ENCODE data around the gene C9orf43.

Gene C9orf43

GRCh38 chr9:113386571-113387393 is 23.8 kb upstream of the C9orf43 start:
- peak; percentile 84 to 85 for DNase-seq
- Histone ChIP-seq H4K91ac (ENCODE audit: low read depth, low read length) (no peak overlapping the region), H3K27ac (ENCODE audit: low read depth, low read length) (peak overlapping the region; percentile 54), H3K79me2 (ENCODE audit: control insufficient read depth, insufficient read depth, low read length, poor library complexity) (no peaks in the 10 kb centered on the region), H3K4me3 (ENCODE audit: low read depth, low read length) (no peak overlapping the region), H3K4me2 (ENCODE audit: low read length) (no peak overlapping the region), H2BK5ac (ENCODE audit: low read depth, low read length, poor library complexity) (no peak overlapping the region), H2AK5ac (ENCODE audit: low read length) (no peak overlapping the region), H3K27me3 (ENCODE audit: insufficient read depth, low read length) (no peaks in the 10 kb centered on the region), H3K9ac (ENCODE audit: low read length) (no peak overlapping the region), H2BK120ac (ENCODE audit: insufficient read depth, low read length, poor library complexity) (no peak overlapping the region), H3K79me1 (ENCODE audit: low read length) (peaks cover 4% of the 10 kb centered on the region), H3K4me1 (ENCODE audit: control insufficient read depth in 1 of 2, insufficient read depth in 2 of 2, low read length in 2 of 2) (peaks cover 4 to 12% of the 10 kb centered on the region in 2 experiments), H3K23ac (ENCODE audit: low read length) (no peak overlapping the region), H4K12ac (ENCODE audit: low read depth, low read length) (no peak overlapping the region), H3K36me3 (ENCODE audit: control insufficient read depth in 1 of 2, insufficient read depth in 2 of 2, low read length in 2 of 2) (peaks cover 34 to 37% of the 10 kb centered on the region in 2 experiments), H3K9me3 (ENCODE audit: insufficient read depth, low read depth, low read length) (peaks cover 7% of the 10 kb centered on the region), H2AFZ (ENCODE audit: insufficient read depth, low read length, poor library complexity) (no peak overlapping the region), H4K8ac (ENCODE audit: low read depth, low read length) (no peak overlapping the region), H3K18ac (ENCODE audit: low read length) (no peak overlapping the region), H2BK12ac (ENCODE audit: low read length) (no peak overlapping the region), H3K4ac (ENCODE audit: low read depth, low read length) (no peak overlapping the region), H3K14ac (ENCODE audit: low read length) (no peak overlapping the region)
- no CpG with 5 or more reads among the region's 4 CpGs for WGBS (ENCODE audit: extremely low coverage, insufficient coverage, insufficient read length)

GRCh38 chr9:113387560-113388230 is 22.9 kb upstream of the C9orf43 start:
- H3K9me3 ChIP-seq (ENCODE audit: insufficient read depth, low read depth, low read length), result peaks cover 7% of the 10 kb centered on the region
- no peaks in the 10 kb centered on the region for H3K79me2 ChIP-seq (ENCODE audit: control insufficient read depth, insufficient read depth, low read length, poor library complexity)
- H3K14ac ChIP-seq (ENCODE audit: low read length), result no peak overlapping the region
- H4K12ac ChIP-seq (ENCODE audit: low read depth, low read length), result no peak overlapping the region
- H3K36me3 ChIP-seq (ENCODE audit: control insufficient read depth in 1 of 2, insufficient read depth in 2 of 2, low read length in 2 of 2), result peaks cover 38 to 41% of the 10 kb centered on the region in 2 experiments
- H3K4me2 ChIP-seq (ENCODE audit: low read length), result no peak overlapping the region
- no peak overlapping the region for H3K4me3 ChIP-seq (ENCODE audit: low read depth, low read length)
- no peak overlapping the region for H3K9ac ChIP-seq (ENCODE audit: low read length)
- whole genome bisulfite sequencing (ENCODE audit: extremely low coverage, insufficient coverage, insufficient read length), result no CpG with 5 or more reads among the region's 9 CpGs
- H3K23ac ChIP-seq (ENCODE audit: low read length), result no peak overlapping the region
- H3K27ac ChIP-seq (ENCODE audit: low read depth, low read length), result peak overlapping the region; percentile 47
- peaks cover 0 to 9% of the 10 kb centered on the region in 2 experiments for H3K4me1 ChIP-seq (ENCODE audit: control insufficient read depth in 1 of 2, insufficient read depth in 2 of 2, low read length in 2 of 2)
- no peak overlapping the region for H2AK5ac ChIP-seq (ENCODE audit: low read length)
- no peak overlapping the region for H2BK12ac ChIP-seq (ENCODE audit: low read length)
- no peak overlapping the region for H2AFZ ChIP-seq (ENCODE audit: insufficient read depth, low read length, poor library complexity)
- H3K4ac ChIP-seq (ENCODE audit: low read depth, low read length), result no peak overlapping the region
- H2BK120ac ChIP-seq (ENCODE audit: insufficient read depth, low read length, poor library complexity), result no peak overlapping the region
- H3K27me3 ChIP-seq (ENCODE audit: insufficient read depth, low read length), result no peaks in the 10 kb centered on the region
- no peak overlapping the region for H4K91ac ChIP-seq (ENCODE audit: low read depth, low read length)
- H2BK5ac ChIP-seq (ENCODE audit: low read depth, low read length, poor library complexity), result peak overlapping the region; percentile 13
- no peak overlapping the region for H4K8ac ChIP-seq (ENCODE audit: low read depth, low read length)
- no peaks in the 10 kb centered on the region for H3K79me1 ChIP-seq (ENCODE audit: low read length)
- DNase-seq, result no peak
- H3K18ac ChIP-seq (ENCODE audit: low read length), result no peak overlapping the region

DNA sequence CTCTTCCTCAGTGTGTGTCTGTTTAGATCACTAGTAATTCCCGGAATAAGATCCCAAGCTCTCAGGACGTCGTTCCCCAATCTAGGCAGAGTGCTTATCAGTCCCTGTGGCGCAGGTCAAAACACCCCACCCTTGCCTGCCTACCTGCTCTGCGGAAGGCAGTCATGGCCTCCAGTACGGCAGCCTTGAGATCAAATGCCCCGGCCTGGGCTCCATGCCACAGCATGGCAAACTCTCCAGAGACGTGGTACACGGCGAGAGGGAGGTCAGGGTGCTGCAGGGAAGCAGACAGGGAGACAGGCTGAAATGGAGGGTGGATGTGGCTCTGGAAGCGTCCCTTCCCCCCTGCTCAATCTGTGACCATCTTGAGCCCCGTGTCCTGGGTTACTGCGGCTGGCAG is 21.7 kb upstream of the C9orf43 start:
- Histone ChIP-seq H2BK120ac (ENCODE audit: insufficient read depth, low read length, poor library complexity) (no peak overlapping the region), H4K8ac (ENCODE audit: low read depth, low read length) (no peak overlapping the region), H2BK12ac (ENCODE audit: low read length) (no peak overlapping the region), H3K4me1 (ENCODE audit: control insufficient read depth in 1 of 2, insufficient read depth in 2 of 2, low read length in 2 of 2) (peaks cover 0 to 6% of the 10 kb centered on the region in 2 experiments), H2BK5ac (ENCODE audit: low read depth, low read length, poor library complexity) (no peak overlapping the region), H3K4ac (ENCODE audit: low read depth, low read length) (no peak overlapping the region), H2AFZ (ENCODE audit: insufficient read depth, low read length, poor library complexity) (no peak overlapping the region), H3K4me3 (ENCODE audit: low read depth, low read length) (no peak overlapping the region), H3K9ac (ENCODE audit: low read length) (no peak overlapping the region), H4K91ac (ENCODE audit: low read depth, low read length) (no peak overlapping the region), H3K23ac (ENCODE audit: low read length) (no peak overlapping the region), H3K79me1 (ENCODE audit: low read length) (no peaks in the 10 kb centered on the region), H3K36me3 (ENCODE audit: control insufficient read depth in 1 of 2, insufficient read depth in 2 of 2, low read length in 2 of 2) (peaks cover 41 to 47% of the 10 kb centered on the region in 2 experiments), H3K27ac (ENCODE audit: low read depth, low read length) (no peak overlapping the region), H2AK5ac (ENCODE audit: low read length) (no peak overlapping the region), H3K4me2 (ENCODE audit: low read length) (no peak overlapping the region), H3K79me2 (ENCODE audit: control insufficient read depth, insufficient read depth, low read length, poor library complexity) (no peaks in the 10 kb centered on the region), H3K27me3 (ENCODE audit: insufficient read depth, low read length) (no peaks in the 10 kb centered on the region), H3K18ac (ENCODE audit: low read length) (no peak overlapping the region), H3K14ac (ENCODE audit: low read length) (no peak overlapping the region), H4K12ac (ENCODE audit: low read depth, low read length) (no peak overlapping the region), H3K9me3 (ENCODE audit: insufficient read depth, low read depth, low read length) (peaks cover 7% of the 10 kb centered on the region)
- no peak for DNase-seq
- WGBS (ENCODE audit: extremely low coverage, insufficient coverage, insufficient read length), result no CpG with 5 or more reads among the region's 13 CpGs

DNA sequence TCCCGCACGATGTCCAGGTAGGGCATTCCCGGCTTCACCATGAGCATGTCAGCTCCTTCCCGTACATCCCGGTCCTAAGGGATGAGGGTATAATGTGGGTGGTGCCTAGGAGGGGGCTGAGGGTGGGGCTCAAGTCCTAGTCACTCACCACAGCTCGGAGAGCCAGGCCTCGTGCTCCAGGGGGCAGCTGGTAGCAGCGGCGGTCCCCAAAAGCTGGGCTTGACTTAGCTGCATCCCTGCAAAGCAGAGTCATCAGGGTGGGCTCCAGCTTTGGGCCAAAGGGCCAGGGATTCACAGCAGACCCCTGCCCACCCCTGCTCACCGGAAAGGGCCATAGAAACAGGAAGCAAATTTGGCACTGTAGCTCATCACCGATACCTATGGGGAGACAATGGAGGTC is 21.1 kb upstream of the C9orf43 start:
- no CpG with 5 or more reads among the region's 11 CpGs for WGBS (ENCODE audit: extremely low coverage, insufficient coverage, insufficient read length)

More for the DNA sequence above, 21.1 kb upstream of the C9orf43 start:
- Histone ChIP-seq H3K4me3 (ENCODE audit: low read depth, low read length) (no peak overlapping the region), H2BK120ac (ENCODE audit: insufficient read depth, low read length, poor library complexity) (no peak overlapping the region), H3K27me3 (ENCODE audit: insufficient read depth, low read length) (no peaks in the 10 kb centered on the region), H3K79me2 (ENCODE audit: control insufficient read depth, insufficient read depth, low read length, poor library complexity) (no peaks in the 10 kb centered on the region), H4K91ac (ENCODE audit: low read depth, low read length) (no peak overlapping the region), H3K4me2 (ENCODE audit: low read length) (no peak overlapping the region), H3K4me1 (ENCODE audit: control insufficient read depth in 1 of 2, insufficient read depth in 2 of 2, low read length in 2 of 2) (peaks cover 0 to 6% of the 10 kb centered on the region in 2 experiments), H3K9ac (ENCODE audit: low read length) (no peak overlapping the region), H3K36me3 (ENCODE audit: control insufficient read depth in 1 of 2, insufficient read depth in 2 of 2, low read length in 2 of 2) (peaks cover 41 to 47% of the 10 kb centered on the region in 2 experiments), H2BK5ac (ENCODE audit: low read depth, low read length, poor library complexity) (no peak overlapping the region), H3K79me1 (ENCODE audit: low read length) (no peaks in the 10 kb centered on the region), H3K4ac (ENCODE audit: low read depth, low read length) (no peak overlapping the region), H2BK12ac (ENCODE audit: low read length) (no peak overlapping the region), H3K9me3 (ENCODE audit: insufficient read depth, low read depth, low read length) (peaks cover 7% of the 10 kb centered on the region), H4K12ac (ENCODE audit: low read depth, low read length) (no peak overlapping the region), H3K27ac (ENCODE audit: low read depth, low read length) (no peak overlapping the region), H2AFZ (ENCODE audit: insufficient read depth, low read length, poor library complexity) (no peak overlapping the region), H3K23ac (ENCODE audit: low read length) (no peak overlapping the region), H2AK5ac (ENCODE audit: low read length) (no peak overlapping the region), H4K8ac (ENCODE audit: low read depth, low read length) (no peak overlapping the region), H3K14ac (ENCODE audit: low read length) (no peak overlapping the region), H3K18ac (ENCODE audit: low read length) (no peak overlapping the region)
- no peak for DNase-seq
